Activated CD4-positive, alpha-beta memory T cell treated with anti-CD3 and anti-CD28 coated beads for 36 hours (primary cell): Measurements from ENCODE around the gene ADGRF3. TPM values are rescaled to one million over a fixed set of nuclear protein-coding genes. Genes with fewer than 3 reads are reported as not detected.
A peak's percentile ranks its signal among the peaks of the same experiment; 100 is the strongest.
"Not testable (repeated sequence)": the region's sequence is repeated elsewhere in the genome, so short reads cannot be mapped to it uniquely, and the experiment has no call there.

ENCODE experiments used
- CTCF ChIA-PET: fragments of 350-600 bp; sonication (Branson Sonifier 250); formaldehyde crosslinking; loops from one replicate; lab custom pipeline; 2021; ENCODE audit warnings: antibody characterized with exemption, inconsistent platforms; lab: Charles Lee
- POLR2A ChIA-PET: fragments of 350-600 bp; sonication (Branson Sonifier 250); formaldehyde crosslinking; loops from one replicate; lab custom pipeline; 2021; ENCODE audit warnings: antibody characterized with exemption; lab: Charles Lee
- DNase-seq: peaks from one replicate; pipeline ENCODE4 v3.0.0-alpha.2; 2020
- H3K27ac Mint-ChIP-seq: one replicate; pipeline ENCODE4 v1.8.0; 2021; ENCODE audit warnings: mixed read lengths
- H3K27me3 Mint-ChIP-seq: one replicate; pipeline ENCODE4 v1.8.0; 2021; ENCODE audit warnings: mixed read lengths
- H3K36me3 Mint-ChIP-seq: one replicate; pipeline ENCODE4 v1.8.0; 2021; ENCODE audit warnings: mixed read lengths
- H3K4me1 Mint-ChIP-seq: one replicate; pipeline ENCODE4 v1.8.0; 2021; ENCODE audit warnings: low read depth, mixed read lengths
- H3K4me3 Mint-ChIP-seq: one replicate; pipeline ENCODE4 v1.8.0; 2021; ENCODE audit warnings: mild to moderate bottlenecking, mixed read lengths
- H3K9me3 Mint-ChIP-seq: one replicate; pipeline ENCODE4 v1.8.0; 2021; ENCODE audit warnings: mixed read lengths
- intact Hi-C: fragments of 100-400 bp; cut with micrococcal nuclease; formaldehyde crosslinking; loops from one replicate; pipeline ENCODE4 v1.15.1; 2023
- total RNA-seq, 2 experiments: library from RNA; stranded (reverse); gene quantifications; one replicate each; pipeline ENCODE4 v1.2.3, GENCODE V29; 2021

ADGRF3 gene
- total RNA-seq, 2 experiments from 2014 or later: 1.4 to 3.7 TPM

- CTCF ChIA-PET: interaction anchor here (0.6 kb wide), 2 partner anchors 73 to 349 kb away, joined by 3 read pairs; no protein-coding TSS in a partner anchor
- Mint-ChIP-seq H3K27ac (no peak overlapping the region), H3K36me3 (peaks cover 22% of the 10 kb centered on the region), H3K27me3 (no peaks in the 10 kb centered on the region), H3K4me3 (no peak overlapping the region), H3K9me3 (no peaks in the 10 kb centered on the region), H3K4me1 (peaks cover 14% of the 10 kb centered on the region)
- DNase-seq: no peak
- intact Hi-C loops: no loop called here
- POLR2A ChIA-PET: no interaction called here
These were observed 72.5 kb downstream of the ADGRF3 start for GRCh38 chr2:26274058-26274613.

- intact Hi-C loops: no loop called here
- no peaks in the 10 kb centered on the region for H3K27me3 Mint-ChIP-seq
- H3K27ac Mint-ChIP-seq: no peak overlapping the region
- H3K4me3 Mint-ChIP-seq: no peak overlapping the region
- CTCF ChIA-PET: interaction anchor here (0.6 kb wide), 1 partner anchor 73 kb away, joined by 3 read pairs; no protein-coding TSS in a partner anchor
- DNase-seq: no peak
- H3K4me1 Mint-ChIP-seq: peaks cover 16% of the 10 kb centered on the region
- H3K9me3 Mint-ChIP-seq: no peaks in the 10 kb centered on the region
- POLR2A ChIA-PET: no interaction called here
- peaks cover 16% of the 10 kb centered on the region for H3K36me3 Mint-ChIP-seq
These were observed 73.1 kb downstream of the ADGRF3 start for GRCh38 chr2:26273501-26273900.

GRCh38 chr2:26270373-26270772, 76.2 kb downstream of the ADGRF3 start:
- H3K36me3 Mint-ChIP-seq: peaks cover 11% of the 10 kb centered on the region
- peak overlapping the region; percentile 59 for H3K27ac Mint-ChIP-seq
- no peak for DNase-seq
- no peaks in the 10 kb centered on the region for H3K9me3 Mint-ChIP-seq
- H3K4me3 Mint-ChIP-seq: no peak overlapping the region
- ChIA-PET POLR2A (interaction anchor here (0.6 to 0.9 kb wide), 2 partner anchors 10 to 769 kb away, joined by 3 read pairs; no protein-coding TSS in a partner anchor), CTCF (no interaction called here)
- intact Hi-C loops: no loop called here
- no peaks in the 10 kb centered on the region for H3K27me3 Mint-ChIP-seq
- H3K4me1 Mint-ChIP-seq: peaks cover 17% of the 10 kb centered on the region

- Mint-ChIP-seq H3K36me3 (peaks cover 11% of the 10 kb centered on the region), H3K27me3 (no peaks in the 10 kb centered on the region), H3K4me1 (peaks cover 17% of the 10 kb centered on the region), H3K27ac (no peak overlapping the region), H3K4me3 (no peak overlapping the region), H3K9me3 (no peaks in the 10 kb centered on the region)
- no peak for DNase-seq
- CTCF ChIA-PET: no interaction called here
- intact Hi-C loops: no loop called here
- POLR2A ChIA-PET: interaction anchor here (0.6 kb wide), 1 partner anchor 768 kb away, joined by 3 read pairs; no protein-coding TSS in a partner anchor
These were observed 76.9 kb downstream of the ADGRF3 start for GRCh38 chr2:26269571-26270158.

- H3K36me3 Mint-ChIP-seq: peaks cover 13% of the 10 kb centered on the region
- H3K27me3 Mint-ChIP-seq, H3K9me3 Mint-ChIP-seq, CTCF ChIA-PET, POLR2A ChIA-PET, DNase-seq, H3K4me3 Mint-ChIP-seq, intact Hi-C loops, H3K27ac Mint-ChIP-seq: not testable (repeated sequence)
- peaks cover 17% of the 10 kb centered on the region for H3K4me1 Mint-ChIP-seq
These were observed 77.8 kb downstream of the ADGRF3 start for GRCh38 chr2:26268670-26269385.

GRCh38 chr2:26268213-26268612, 78.4 kb downstream of the ADGRF3 start:
- CTCF ChIA-PET: no interaction called here
- H3K36me3 Mint-ChIP-seq: peaks cover 14% of the 10 kb centered on the region
- peaks cover 14% of the 10 kb centered on the region for H3K4me1 Mint-ChIP-seq
- intact Hi-C loops: no loop called here
- H3K27ac Mint-ChIP-seq: no peak overlapping the region
- no peak for DNase-seq
- no peaks in the 10 kb centered on the region for H3K9me3 Mint-ChIP-seq
- no peak overlapping the region for H3K4me3 Mint-ChIP-seq
- POLR2A ChIA-PET: no interaction called here
- no peaks in the 10 kb centered on the region for H3K27me3 Mint-ChIP-seq

- H3K27ac Mint-ChIP-seq, CTCF ChIA-PET, H3K9me3 Mint-ChIP-seq, DNase-seq, H3K27me3 Mint-ChIP-seq, H3K4me1 Mint-ChIP-seq, intact Hi-C loops, H3K4me3 Mint-ChIP-seq: not testable (repeated sequence)
- H3K36me3 Mint-ChIP-seq: peaks cover 23% of the 10 kb centered on the region
- POLR2A ChIA-PET: interaction anchor here (0.6 kb wide), 1 partner anchor 73 kb away, joined by 4 read pairs; no protein-coding TSS in a partner anchor
These were observed 87.8 kb downstream of the ADGRF3 start for GRCh38 chr2:26258836-26259235.

Other genes with a start within 250 kb of the ADGRF3 start
- gene GAREM2, start 173.7 kb downstream of the ADGRF3 start, total RNA-seq: 1 to 10 TPM; 1.4 to 2.8 TPM
- 100 to 1,000 TPM; 129 to 130 TPM for gene HADHA, start 102.2 kb downstream of the ADGRF3 start, total RNA-seq
- gene HADHB, start 101.8 kb downstream of the ADGRF3 start, total RNA-seq: 10 to 100 TPM; 73.8 to 78.1 TPM
- 10 to 100 TPM; 31.9 to 34.2 TPM for gene SELENOI, start 646 bp downstream of the ADGRF3 start, total RNA-seq
- not detected for gene DRC1, start 55.1 kb upstream of the ADGRF3 start, total RNA-seq
- 1 to 10 TPM; 1.6 to 1.9 TPM for gene OTOF, start 131.3 kb upstream of the ADGRF3 start, total RNA-seq